HG02571 (cell line): ENCODE measurements around the gene PLCL1.
"Not testable (repeated sequence)": the region's sequence is repeated elsewhere in the genome, so short reads cannot be mapped to it uniquely, and the experiment has no call there.

ENCODE experiments used
- ATAC-seq: cut with Tn5 transposase; IDR thresholded peaks from one replicate; pipeline ENCODE4 v1.9.1; 2021; ENCODE audit warnings: mild to moderate bottlenecking, moderate library complexity; ENCODE audit not compliant: unreplicated experiment

Gene PLCL1

GRCh38 chr2:197992482-197993133 lies 188.2 kb downstream of the PLCL1 start:
- peak; percentile 86 for ATAC-seq

GRCh38 chr2:197993363-197993762 lies 189.0 kb downstream of the PLCL1 start:
- no peak for ATAC-seq

- ATAC-seq = no peak
Observed at GRCh38 chr2:197993830-197994229, 189.4 kb downstream of the PLCL1 start.

GRCh38 chr2:197994751-197995150 lies 190.4 kb downstream of the PLCL1 start:
- ATAC-seq = no peak

- ATAC-seq = no peak
Observed at GRCh38 chr2:197996583-197996982, 192.2 kb downstream of the PLCL1 start.

GRCh38 chr2:197997083-197997541 lies 192.7 kb downstream of the PLCL1 start:
- ATAC-seq = no peak

DNA sequence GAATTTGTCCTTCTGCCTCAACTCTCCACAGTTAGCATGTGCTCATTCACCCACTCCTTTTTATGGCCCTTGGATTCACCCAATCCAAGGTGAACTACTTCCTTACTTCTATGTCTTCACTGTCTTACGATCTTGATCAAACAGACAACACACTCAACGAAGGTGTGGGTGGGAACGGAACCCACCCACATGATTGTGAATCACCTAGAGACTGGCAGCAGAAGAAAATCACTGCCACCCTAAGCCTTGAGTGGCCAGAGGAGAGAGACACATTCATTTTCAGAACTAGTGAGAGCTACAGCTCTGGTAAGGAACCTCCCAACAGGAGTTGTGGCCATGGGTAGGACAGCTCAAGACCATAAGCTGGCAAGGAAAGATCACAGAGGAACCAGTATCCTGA lies 194.3 kb downstream of the PLCL1 start:
- ATAC-seq = no peak

GRCh38 chr2:198000417-198000816 lies 196.0 kb downstream of the PLCL1 start:
- no peak for ATAC-seq

- ATAC-seq = no peak
Observed at GRCh38 chr2:198004173-198004572, 199.8 kb downstream of the PLCL1 start.

DNA sequence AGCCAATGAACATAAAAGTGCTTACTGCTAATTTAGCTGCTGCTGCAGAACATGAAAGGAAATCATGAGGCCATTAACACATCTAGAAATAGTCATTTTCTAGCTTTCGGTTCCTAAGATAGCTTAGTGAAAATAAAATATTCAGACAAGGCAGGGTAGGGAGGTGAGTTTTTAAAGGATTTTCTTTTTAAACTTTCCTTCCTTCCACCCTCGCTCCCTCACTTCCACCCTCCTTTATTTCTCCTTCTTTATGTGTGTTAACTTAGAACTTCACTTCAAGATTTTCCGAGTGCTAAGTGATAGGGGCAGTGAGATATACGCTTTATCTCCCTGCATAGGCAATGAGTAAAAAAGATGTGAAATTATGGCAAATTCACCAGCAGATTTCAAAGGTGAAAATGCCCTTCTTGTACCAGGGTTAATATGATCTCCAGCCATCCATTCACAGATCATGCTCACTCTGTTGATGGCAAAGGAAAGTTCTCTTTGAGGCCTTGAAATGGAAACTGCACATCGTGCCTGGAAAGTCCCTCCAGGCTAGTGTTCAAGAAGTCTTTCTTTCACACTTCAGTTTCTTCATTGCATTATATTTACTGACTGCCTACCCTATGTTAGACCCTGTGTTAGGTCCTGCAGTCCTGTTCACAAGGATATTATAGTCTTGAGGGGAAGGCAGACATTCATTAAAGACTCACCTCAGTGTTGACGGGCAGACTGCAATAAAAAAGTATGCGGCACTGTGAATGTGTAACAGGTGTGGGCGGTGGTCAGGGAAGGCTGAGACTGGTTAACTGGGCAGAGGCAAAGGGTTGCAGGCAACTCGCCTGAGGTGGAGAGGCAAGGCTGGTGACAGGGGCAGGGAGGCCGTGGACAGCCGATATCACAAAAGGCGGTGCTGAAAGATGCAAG lies 200.8 kb downstream of the PLCL1 start:
- ATAC-seq = peak; percentile 82

DNA sequence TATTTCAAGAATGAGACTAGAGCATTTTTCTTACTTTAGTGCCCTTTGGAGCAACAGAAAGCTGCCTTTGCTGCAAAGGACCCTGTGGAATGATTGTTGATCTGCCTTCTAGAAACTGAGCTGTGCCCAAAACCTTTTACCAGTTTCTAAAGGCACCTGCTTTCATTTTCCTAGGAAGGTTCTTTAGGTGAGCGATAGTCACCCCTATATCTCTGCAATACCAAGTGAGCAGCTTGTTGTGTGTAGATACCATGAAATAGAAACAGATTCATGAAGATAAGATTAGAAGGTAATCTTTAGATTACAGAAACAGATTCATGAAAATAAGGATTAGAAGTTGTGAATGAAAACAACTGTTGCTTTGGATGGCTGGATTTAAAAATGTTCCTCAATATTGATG lies 202.3 kb downstream of the PLCL1 start:
- no peak for ATAC-seq

DNA sequence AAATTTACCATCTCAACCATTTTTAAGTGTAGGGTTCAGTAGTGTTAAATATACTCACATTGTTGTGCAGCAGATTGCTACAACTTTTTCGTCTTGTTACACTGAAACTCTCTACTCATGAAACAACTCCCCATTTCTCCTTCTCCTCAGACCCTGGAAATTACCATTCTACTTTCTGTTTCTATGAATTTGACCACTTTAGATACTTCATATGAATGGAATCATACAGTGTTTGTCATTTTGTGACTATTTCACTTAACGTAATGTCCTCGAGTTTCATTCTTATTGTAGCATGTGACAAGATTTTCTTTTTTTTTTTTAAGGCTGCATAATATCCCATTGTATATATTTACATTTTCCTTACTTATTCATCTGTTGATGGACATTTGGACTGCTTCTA lies 203.8 kb downstream of the PLCL1 start:
- ATAC-seq = no peak

DNA sequence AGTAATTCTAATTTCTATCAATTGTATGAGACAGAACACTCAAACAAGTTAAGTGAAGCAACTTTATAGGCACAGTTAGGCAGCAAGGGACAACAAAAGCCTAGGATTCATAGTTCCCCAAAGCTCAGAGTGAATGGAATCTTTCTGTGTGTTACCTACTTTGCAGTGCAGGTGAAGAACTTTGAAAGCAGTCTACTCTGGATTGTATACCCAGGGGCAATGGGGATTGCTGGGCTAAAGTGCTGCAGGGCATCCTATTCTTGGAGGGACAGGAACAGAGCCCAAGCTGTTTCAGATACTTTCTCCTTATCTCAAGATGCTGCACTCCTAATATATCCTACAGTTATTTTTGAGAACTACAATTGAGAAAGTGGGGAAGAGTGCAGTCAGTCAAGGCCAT lies 207.6 kb downstream of the PLCL1 start:
- no peak for ATAC-seq

- ATAC-seq = no peak
Observed at GRCh38 chr2:198016243-198016642, 211.8 kb downstream of the PLCL1 start.

DNA sequence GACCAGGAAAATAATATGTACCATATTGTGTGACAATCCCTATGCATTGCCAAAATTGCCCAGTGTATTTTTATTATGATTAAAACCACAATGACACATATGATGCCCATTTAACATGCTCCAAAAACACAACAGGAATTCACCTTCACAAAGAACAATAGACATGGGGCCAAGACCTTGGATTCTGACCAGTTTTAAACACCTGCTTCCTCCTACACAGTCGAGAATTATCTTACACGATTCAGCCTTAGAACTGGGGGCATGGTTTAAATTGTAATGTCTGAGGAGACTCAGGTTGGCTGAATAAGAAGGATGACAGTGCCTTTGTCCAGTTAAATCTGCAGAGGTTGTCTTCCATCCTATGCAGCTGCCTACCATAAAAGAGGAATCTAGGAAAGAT lies 212.7 kb downstream of the PLCL1 start:
- ATAC-seq = no peak

DNA sequence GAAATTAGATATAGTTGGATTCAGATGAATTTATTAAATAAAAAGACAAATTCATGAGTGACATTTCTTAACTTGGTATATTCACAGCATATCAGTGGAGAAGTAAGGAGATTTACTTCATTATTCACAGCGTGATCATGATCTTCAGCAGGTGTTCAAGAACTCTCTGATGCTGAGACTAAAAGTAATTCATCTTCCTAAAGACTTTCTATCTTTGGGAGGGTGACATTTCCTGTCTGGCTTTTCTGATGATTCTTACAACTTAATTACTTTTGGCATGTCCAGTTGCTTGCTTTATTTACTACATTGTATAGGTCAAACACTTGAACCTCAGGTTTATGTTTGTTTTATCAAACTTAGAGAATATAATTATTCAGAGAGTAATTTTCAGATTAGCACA lies 224.6 kb downstream of the PLCL1 start:
- no peak for ATAC-seq

GRCh38 chr2:198029576-198029975 lies 225.2 kb downstream of the PLCL1 start:
- ATAC-seq = not testable (repeated sequence)

DNA sequence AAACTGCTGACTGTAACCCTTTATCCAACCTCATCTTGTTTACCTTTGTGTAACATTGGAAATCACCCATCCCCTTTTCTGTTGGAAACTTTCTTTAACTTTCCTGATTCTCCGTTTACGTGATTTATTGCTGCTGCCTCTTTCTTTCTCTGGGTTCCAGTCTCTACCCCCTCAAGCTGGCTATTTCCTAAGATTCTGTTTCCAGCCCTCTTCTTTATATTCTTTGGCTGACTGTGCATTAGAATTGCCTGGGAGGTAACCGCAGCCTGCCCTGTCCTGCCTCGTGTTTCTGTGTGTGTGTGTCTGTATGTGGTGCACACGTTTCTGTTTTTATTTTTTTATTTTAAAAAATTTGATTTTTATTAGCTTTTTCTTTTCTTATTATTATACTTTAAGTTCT lies 229.2 kb downstream of the PLCL1 start:
- no peak for ATAC-seq

- no peak for ATAC-seq
Observed at GRCh38 chr2:198036029-198036879, 231.9 kb downstream of the PLCL1 start.

GRCh38 chr2:198040835-198041234 lies 236.4 kb downstream of the PLCL1 start:
- ATAC-seq = no peak

DNA sequence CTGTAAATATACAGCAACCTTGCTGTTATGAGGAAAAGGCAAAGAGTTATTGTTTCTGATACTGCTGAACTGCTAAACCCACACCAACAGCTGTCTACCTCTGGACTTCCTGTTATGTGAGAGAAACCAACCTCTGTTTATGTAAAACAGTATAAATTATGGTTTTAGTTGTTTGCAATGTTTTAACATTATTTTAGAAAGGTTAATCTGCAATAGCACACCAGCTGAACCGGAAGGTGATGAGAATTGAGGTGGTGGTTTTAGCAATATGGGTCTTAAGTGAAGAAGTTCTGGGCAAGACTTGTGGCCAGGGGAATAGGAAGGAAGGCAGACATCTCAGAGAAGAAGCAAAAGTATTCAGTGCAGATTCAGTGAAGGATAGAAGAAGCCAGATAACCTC lies 237.8 kb downstream of the PLCL1 start:
- ATAC-seq = no peak
